Muscle layer of colon (tissue), 2 donors: ENCODE results near the gene CGB8.
"Not testable (repeated sequence)": the region's sequence is repeated elsewhere in the genome, so short reads cannot be mapped to it uniquely, and the experiment has no call there.

Source experiments
- H3K27ac ChIP-seq: one replicate; pipeline ENCODE4 v1.7.0; 2013; ENCODE audit warnings: low read depth, mild to moderate bottlenecking, low read length, moderate library complexity
- H3K27me3 ChIP-seq, 2 donors: one replicate each; pipeline ENCODE4 v1.7.0; 2013; ENCODE audit warnings: low read length in 2 of 2, mild to moderate bottlenecking in 2 of 2; ENCODE audit not compliant: insufficient read depth in 2 of 2, control insufficient read depth in 1 of 2
- H3K36me3 ChIP-seq: one replicate; pipeline ENCODE4 v1.7.0; 2013; ENCODE audit warnings: mild to moderate bottlenecking, low read length; ENCODE audit not compliant: insufficient read depth
- H3K4me1 ChIP-seq: one replicate; pipeline ENCODE4 v1.7.0; 2013; ENCODE audit warnings: mild to moderate bottlenecking, low read length; ENCODE audit not compliant: insufficient read depth
- H3K4me3 ChIP-seq, 2 donors: one replicate each; pipeline ENCODE4 v1.7.0; 2013; ENCODE audit warnings: low read length in 2 of 2, low read depth in 1 of 2, mild to moderate bottlenecking in 1 of 2, moderate library complexity in 1 of 2
- H3K9ac ChIP-seq: one replicate; pipeline ENCODE4 v1.7.0; 2013; ENCODE audit warnings: low read length
- H3K9me3 ChIP-seq: one replicate; pipeline ENCODE4 v1.7.0; 2013; ENCODE audit warnings: mild to moderate bottlenecking, low read length
- donor health status: abdominal sarcoma.
- donor health status: Adenocarcinoma of cecum.

The CGB8 gene

DNA sequence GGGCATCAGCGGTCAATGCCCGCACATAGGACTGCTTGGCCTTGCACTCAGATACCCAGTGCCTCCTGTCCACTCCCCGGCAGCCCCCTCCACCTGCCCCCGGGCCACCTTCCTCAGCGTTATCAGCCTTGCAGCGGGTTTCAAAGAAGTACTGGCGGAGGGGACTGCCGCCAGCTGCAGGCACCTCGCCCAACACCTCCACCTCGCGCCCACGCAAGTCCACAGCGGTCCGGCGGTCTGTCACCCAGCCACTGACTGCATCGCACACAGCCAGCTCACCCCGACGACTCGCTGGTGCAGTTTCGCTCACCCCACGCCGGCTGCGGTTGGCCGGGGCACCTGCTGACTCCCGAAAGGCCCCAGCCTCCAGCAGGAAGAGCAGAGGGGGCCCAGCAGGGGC lies 12.5 kb upstream of the CGB8 start:
- H3K9me3 ChIP-seq = no peaks in the 10 kb centered on the region
- no peak overlapping the region for H3K4me3 ChIP-seq
- no peak overlapping the region for H3K27ac ChIP-seq
- H3K9ac ChIP-seq = no peak overlapping the region
- H3K36me3 ChIP-seq = no peaks in the 10 kb centered on the region
- peaks cover 6 to 61% of the 10 kb centered on the region in 2 donors for H3K27me3 ChIP-seq
- peaks cover 8% of the 10 kb centered on the region for H3K4me1 ChIP-seq

DNA sequence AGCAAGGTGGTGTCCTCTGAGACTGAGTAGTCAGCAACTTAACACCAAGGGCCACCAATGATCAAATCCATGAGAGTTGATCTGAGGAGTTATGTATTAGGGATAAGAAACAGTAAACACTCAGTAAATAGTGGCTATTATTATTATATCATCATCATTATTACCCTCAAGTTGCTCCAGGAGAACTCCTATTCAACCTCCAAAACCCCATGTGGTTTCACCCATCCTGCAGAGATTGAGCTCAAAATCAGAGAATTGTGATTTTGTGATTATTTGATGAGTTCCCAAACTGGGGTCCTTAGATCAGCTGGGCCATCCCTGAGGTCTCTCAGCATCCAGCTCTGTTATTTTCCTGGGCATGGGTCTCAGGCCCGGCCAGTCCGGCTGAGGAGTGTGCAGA lies 12.1 kb upstream of the CGB8 start:
- Histone ChIP-seq H3K27me3 (peaks cover 6 to 59% of the 10 kb centered on the region in 2 donors), H3K27ac (no peak overlapping the region), H3K36me3 (no peaks in the 10 kb centered on the region), H3K9ac (no peak overlapping the region), H3K4me3 (no peak overlapping the region), H3K9me3 (no peaks in the 10 kb centered on the region), H3K4me1 (peaks cover 8% of the 10 kb centered on the region)

- H3K27me3 ChIP-seq = peaks cover 0 to 46% of the 10 kb centered on the region in 2 donors
- H3K4me3 ChIP-seq = no peak overlapping the region
- H3K9me3 ChIP-seq = no peaks in the 10 kb centered on the region
Measured at GRCh38 chr19:49059053-49059452, 10.1 kb upstream of the CGB8 start.

GRCh38 chr19:49058562-49058961 lies 9.7 kb upstream of the CGB8 start:
- Histone ChIP-seq H3K27me3 (peaks cover 0 to 41% of the 10 kb centered on the region in 2 donors), H3K36me3 (no peaks in the 10 kb centered on the region), H3K4me3 (no peak overlapping the region), H3K4me1 (peaks cover 8% of the 10 kb centered on the region), H3K9me3 (no peaks in the 10 kb centered on the region), H3K27ac (no peak overlapping the region), H3K9ac (no peak overlapping the region)

More at GRCh38 chr19:49059053-49059452, 10.1 kb upstream of the CGB8 start:
- Histone ChIP-seq H3K27ac (no peak overlapping the region), H3K36me3 (no peaks in the 10 kb centered on the region), H3K9ac (no peak overlapping the region), H3K4me1 (peaks cover 8% of the 10 kb centered on the region)

- Histone ChIP-seq H3K27me3 (peaks cover 0 to 40% of the 10 kb centered on the region in 2 donors), H3K9ac (no peak within 1 kb of the TSS), H3K4me3 (peak within 1 kb of the TSS; percentile 42 to 66)
Measured at GRCh38 chr19:49057636-49058234, 8.8 kb upstream of the CGB8 start, which contains the start of gene CGB7. CGB7 (minus strand) TSS chr19:49057749; CDS start chr19:49055375, 2,374 bp downstream.

DNA sequence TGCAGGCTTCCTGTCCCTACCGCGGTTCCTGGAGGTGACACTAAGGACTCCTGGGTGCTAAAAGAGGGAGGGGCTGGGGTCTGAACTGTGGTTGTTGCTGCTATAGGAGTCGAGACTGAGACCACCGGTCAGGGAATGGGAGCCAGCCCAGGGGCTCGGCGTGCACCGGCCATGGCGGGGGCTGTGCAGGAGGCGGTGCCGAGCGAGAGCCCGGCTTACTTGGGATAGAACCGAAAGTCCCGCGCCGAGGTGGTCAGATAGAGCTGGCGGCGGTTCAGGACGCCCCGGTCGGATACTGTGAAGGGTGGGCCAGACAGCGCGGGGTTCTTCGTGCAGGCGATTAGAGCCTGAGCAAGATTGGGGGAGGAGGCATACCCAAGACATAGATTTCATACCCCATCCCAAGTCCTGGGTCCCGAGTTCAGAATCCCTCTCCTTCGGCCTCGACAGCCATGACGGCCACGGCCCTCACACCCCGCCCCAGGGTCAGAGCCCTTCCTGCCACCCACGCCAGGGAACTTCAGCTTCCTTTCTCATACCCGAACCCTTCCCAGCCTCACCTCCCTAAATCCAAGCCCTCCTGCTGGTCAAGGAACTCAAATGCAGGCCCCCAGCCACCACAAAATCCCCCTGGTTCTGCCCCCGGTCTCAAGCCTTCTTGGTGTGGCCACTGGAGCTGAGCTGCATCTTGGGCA lies 8.1 kb upstream of the CGB8 start:
- peaks cover 0 to 36% of the 10 kb centered on the region in 2 donors for H3K27me3 ChIP-seq

More at GRCh38 chr19:49057636-49058234, 8.8 kb upstream of the CGB8 start, which contains the start of gene CGB7:
- Histone ChIP-seq H3K4me1 (peaks cover 8% of the 10 kb centered on the region), H3K36me3 (no peaks in the 10 kb centered on the region), H3K27ac (no peak within 1 kb of the TSS), H3K9me3 (no peaks in the 10 kb centered on the region)

GRCh38 chr19:49056101-49056901 lies 7.4 kb upstream of the CGB8 start:
- Histone ChIP-seq H3K9ac (no peak overlapping the region), H3K4me3 (peak overlapping the region; percentile 66 to 71), H3K36me3 (no peaks in the 10 kb centered on the region), H3K27ac (no peak overlapping the region), H3K9me3 (no peaks in the 10 kb centered on the region), H3K4me1 (peaks cover 8% of the 10 kb centered on the region), H3K27me3 (peaks cover 0 to 29% of the 10 kb centered on the region in 2 donors)

More for the DNA sequence above, 8.1 kb upstream of the CGB8 start:
- H3K4me1 ChIP-seq, H3K9me3 ChIP-seq, H3K36me3 ChIP-seq, H3K9ac ChIP-seq, H3K27ac ChIP-seq: not testable (repeated sequence)
- H3K4me3 ChIP-seq = peak overlapping the region; percentile 42 to 66

GRCh38 chr19:49050376-49051033 lies 1.6 kb upstream of the CGB8 start:
- H3K27ac ChIP-seq, H3K9ac ChIP-seq, H3K4me3 ChIP-seq, H3K4me1 ChIP-seq, H3K36me3 ChIP-seq, H3K9me3 ChIP-seq, H3K27me3 ChIP-seq: not testable (repeated sequence)

GRCh38 chr19:49049834-49050233 lies 923 bp upstream of the CGB8 start:
- not testable (repeated sequence) for H3K27ac ChIP-seq, H3K4me3 ChIP-seq, H3K9me3 ChIP-seq, H3K36me3 ChIP-seq, H3K9ac ChIP-seq, H3K27me3 ChIP-seq, H3K4me1 ChIP-seq

DNA sequence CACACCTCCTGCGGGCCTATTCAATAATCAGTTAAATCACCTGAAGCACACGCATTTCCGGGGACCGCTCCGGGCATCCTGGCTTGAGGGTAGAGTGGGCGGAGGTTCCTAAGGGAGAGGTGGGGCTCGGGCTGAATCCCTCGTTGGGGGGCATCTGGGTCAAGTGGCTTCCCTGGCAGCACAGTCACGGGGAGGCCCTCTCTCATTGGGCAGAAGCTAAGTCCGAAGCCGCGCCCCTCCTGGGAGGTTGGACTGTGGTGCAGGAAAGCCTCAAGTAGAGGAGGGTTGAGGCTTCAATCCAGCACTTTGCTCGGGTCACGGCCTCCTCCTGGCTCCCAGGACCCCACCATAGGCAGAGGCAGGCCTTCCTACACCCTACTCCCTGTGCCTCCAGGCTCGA lies 5.4 kb downstream of the CGB8 start, which contains the start of gene CGB5:
Gene CGB5 (plus strand): TSS at position 301 of the 400 bp plus-strand sequence. CDS start 362 bp downstream, outside the sequence.
- H3K9ac ChIP-seq, H3K36me3 ChIP-seq, H3K9me3 ChIP-seq, H3K4me1 ChIP-seq, H3K4me3 ChIP-seq, H3K27me3 ChIP-seq, H3K27ac ChIP-seq: not testable (repeated sequence)

DNA sequence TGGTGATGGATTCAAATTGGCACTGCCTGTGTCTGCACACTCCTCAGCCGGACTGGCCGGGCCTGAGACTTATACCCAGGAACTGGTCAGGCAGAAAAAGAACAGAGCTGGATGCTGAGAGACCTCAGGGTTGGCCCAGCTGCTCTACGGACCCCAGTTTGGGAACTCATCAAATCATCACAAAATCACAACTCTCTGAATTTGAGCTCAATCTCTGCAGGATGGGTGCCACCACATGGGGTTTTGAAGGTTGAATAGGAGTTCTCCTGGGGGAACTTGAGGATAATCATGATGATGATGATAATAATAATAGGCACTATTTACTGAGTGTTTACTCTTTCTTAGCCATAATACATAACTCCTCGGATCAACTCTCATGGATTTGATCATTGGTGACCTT lies 6.2 kb downstream of the CGB8 start:
- not testable (repeated sequence) for H3K27ac ChIP-seq, H3K4me1 ChIP-seq, H3K27me3 ChIP-seq

More for the DNA sequence above, 6.2 kb downstream of the CGB8 start:
- H3K4me3 ChIP-seq, H3K9ac ChIP-seq, H3K9me3 ChIP-seq, H3K36me3 ChIP-seq: not testable (repeated sequence)
